22Rv1 (cell line): Measurements from ENCODE around the gene CREB1.
"Not testable (repeated sequence)": the region's sequence is repeated elsewhere in the genome, so short reads cannot be mapped to it uniquely, and the experiment has no call there.

Source experiments
- H3K27ac ChIP-seq: fragments of 450-650 bp; 2 replicates; pipeline ENCODE4 v1.5.1; 2017
- ZFX ChIP-seq: fragments of 450-650 bp; IDR thresholded peaks from 2 replicates; pipeline ENCODE4 v1.6.1; 2017; ENCODE audit warnings: antibody characterized with exemption, borderline replicate concordance
- TF ChIP-seq, protein P1 (sequence below): fragments of 450-650 bp; IDR thresholded peaks from 2 replicates; pipeline ENCODE4 v1.5.1; 2017; ENCODE audit warnings: mild to moderate bottlenecking

CREB1 gene

DNA sequence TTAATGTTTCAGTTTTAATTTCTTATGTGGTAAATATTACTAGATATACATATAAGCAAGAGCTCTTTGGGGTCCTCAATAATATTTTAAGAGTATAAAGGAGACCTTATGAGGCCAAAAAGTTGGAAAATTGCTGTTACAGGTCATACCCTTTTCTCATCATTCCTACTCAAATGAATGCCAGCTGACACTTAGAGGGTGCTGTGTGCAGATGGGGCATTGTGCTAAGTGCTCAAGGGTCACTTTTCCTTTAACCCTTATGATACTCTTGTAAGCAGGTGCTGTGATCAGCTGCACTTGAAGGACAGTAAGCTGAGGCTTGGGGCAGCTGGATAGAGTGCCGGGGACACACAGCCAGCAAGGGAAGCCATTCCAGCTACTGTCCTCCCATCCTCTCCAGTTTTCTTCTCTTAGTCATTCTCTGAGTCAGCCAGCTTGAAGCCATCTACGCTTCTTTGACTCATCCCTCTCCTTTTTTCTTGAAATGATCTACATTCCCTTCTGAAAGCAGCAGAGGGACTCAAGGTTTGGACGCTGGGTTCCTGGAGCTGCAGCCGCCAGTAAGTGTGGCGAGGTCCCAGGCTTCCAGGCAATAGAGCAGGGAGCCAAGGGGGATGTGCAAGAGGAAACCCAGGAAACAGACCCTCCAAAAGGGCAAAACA is 42.0 kb upstream of the CREB1 start:
- H3K27ac ChIP-seq = no peak overlapping the region

DNA sequence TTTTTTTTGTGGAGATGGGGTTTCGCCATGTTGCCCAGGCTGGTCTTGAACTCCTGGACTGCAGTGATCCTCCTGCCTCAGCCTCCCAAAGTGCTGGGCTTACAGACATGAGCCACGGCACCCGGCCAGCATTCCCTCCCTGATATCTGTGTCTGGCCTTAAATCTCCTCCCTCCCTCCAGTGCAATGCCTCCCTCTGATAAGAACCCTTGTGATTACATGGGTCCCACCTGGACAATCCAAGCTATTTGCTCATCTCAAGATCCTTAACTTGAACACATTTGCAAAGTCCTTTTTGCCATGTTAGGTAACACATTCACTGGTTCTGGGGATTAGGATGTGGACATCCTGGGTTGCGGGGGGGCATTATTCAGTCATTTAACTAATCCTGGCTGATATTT is 40.5 kb upstream of the CREB1 start:
- TF ChIP-seq, protein P1, sequence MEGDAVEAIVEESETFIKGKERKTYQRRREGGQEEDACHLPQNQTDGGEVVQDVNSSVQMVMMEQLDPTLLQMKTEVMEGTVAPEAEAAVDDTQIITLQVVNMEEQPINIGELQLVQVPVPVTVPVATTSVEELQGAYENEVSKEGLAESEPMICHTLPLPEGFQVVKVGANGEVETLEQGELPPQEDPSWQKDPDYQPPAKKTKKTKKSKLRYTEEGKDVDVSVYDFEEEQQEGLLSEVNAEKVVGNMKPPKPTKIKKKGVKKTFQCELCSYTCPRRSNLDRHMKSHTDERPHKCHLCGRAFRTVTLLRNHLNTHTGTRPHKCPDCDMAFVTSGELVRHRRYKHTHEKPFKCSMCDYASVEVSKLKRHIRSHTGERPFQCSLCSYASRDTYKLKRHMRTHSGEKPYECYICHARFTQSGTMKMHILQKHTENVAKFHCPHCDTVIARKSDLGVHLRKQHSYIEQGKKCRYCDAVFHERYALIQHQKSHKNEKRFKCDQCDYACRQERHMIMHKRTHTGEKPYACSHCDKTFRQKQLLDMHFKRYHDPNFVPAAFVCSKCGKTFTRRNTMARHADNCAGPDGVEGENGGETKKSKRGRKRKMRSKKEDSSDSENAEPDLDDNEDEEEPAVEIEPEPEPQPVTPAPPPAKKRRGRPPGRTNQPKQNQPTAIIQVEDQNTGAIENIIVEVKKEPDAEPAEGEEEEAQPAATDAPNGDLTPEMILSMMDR = no peak
- no peak for TF ChIP-seq ZFX
- no peak overlapping the region for H3K27ac ChIP-seq

More for the DNA sequence above, 42.0 kb upstream of the CREB1 start:
- TF ChIP-seq, protein P1 = no peak
- TF ChIP-seq ZFX = no peak

DNA sequence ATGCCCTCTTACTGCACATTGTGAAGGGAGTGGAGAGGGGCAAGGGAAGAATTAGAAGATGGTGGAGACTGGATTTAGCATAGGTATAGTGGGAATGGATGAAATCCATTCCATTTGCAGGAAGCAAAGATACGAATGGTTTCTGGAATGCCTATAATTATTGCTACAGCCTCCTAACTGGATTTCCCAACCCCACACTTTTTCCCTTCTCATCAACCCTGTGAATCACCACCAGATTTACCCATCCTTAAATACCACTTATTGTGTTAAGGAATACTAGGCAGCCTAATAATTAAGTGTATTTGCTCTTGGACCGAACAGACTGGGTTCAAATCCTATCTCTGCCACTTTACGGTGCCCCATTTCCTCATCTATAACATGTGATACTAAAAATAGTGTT is 39.3 kb upstream of the CREB1 start:
- H3K27ac ChIP-seq = no peak overlapping the region
- TF ChIP-seq ZFX = no peak

DNA sequence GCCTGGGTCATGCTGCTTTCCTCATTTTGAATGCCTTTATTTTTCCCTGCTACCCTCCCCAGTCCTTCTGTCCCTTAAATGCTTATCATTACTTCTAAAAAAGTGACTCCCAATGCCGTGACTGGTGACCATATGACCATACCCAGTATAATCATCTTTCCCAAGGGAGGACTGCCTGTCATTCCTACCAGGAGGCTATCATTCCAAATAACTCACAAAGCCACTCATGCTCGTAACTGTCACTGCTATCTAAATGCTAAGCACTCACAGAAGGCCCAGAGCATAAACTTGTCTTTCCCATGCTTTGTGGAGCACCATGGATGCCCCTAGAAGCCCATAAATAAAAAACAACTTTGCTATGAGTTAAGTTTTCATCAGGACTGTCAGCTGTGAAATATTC is 38.7 kb upstream of the CREB1 start:
- TF ChIP-seq, protein P1 = no peak
- TF ChIP-seq ZFX = no peak
- H3K27ac ChIP-seq = no peak overlapping the region

DNA sequence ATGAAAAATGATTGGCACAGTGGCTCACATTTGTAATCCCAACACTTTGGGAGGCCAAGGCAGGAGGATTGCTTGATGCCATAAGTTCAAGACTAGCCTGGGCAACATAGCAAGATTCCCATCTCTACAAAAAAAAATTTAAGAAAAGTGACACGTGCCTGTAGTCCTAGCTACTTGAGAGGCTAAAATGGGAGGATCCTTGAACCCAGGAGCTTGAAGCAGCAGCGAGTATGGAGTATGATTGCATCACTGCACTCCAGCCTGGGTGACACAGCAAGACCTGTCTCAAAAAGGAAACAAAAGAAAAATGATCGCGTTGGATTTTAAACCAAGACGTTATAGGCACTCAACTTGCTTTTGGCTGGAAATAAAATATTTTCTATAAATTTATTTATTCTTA is 37.8 kb upstream of the CREB1 start:
- no peak overlapping the region for H3K27ac ChIP-seq
- TF ChIP-seq, protein P1 = no peak
- no peak for TF ChIP-seq ZFX

DNA sequence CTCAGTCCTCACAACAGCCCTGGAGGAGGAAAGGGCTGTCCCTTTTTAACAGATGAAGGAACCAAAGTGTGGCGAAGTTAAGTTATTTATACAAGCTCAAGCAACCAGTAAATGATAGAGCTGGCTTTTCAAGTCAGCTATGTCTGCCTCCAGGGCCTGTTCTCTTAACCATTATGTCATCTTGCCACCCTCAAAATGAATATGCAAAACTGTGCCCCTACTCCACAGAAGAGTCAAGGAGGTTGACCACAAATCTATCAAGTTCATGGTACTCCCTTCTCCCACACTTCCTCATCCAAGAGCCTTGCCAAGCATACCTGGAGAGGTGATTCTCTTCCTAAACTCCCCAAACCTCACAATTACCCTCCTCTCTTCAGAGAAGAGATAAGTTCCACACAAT is 37.3 kb upstream of the CREB1 start:
- no peak for TF ChIP-seq ZFX
- TF ChIP-seq, protein P1 = no peak
- no peak overlapping the region for H3K27ac ChIP-seq

DNA sequence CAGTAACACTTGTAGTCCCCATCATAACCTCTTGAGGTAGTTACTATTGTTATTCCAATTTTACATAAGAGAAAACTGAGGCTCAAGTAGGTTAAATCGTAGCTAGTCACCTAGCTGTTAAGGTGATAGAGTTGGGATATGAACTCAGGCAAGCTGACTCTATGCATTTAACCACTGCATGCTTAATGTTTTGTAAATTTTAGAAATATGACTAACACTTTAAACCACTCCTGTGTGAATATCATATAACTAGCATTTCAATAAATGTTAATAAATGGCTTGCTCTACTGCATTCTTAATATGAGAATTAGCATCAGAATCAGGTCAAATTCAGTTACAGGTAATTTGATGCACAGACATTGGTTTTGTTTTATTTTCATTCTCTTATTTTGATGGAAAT is 35.6 kb upstream of the CREB1 start:
- H3K27ac ChIP-seq = no peak overlapping the region
- TF ChIP-seq, protein P1 = no peak
- TF ChIP-seq ZFX = no peak

DNA sequence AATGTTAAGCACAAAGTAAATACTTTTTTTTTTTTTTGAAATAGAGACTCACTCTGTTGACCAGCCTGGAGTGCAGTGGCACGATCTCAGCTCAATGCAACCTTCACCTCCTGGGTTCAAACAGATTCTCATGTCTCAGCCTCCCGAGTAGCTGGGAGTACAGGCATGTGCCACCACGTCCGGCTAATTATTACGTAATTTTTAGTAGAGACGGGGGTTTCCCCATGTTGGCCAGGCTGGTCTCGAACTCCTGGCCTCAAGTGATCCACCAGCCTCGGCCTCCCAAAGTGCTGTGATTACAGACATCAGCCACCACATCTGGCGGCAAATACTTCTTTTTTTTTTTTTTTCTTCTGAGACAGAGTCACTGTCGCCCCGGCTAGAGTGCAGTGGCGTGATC is 32.8 kb upstream of the CREB1 start:
- H3K27ac ChIP-seq = not testable (repeated sequence)
